AG20443 (cell line): ENCODE results near the gene LRP10.
"Not testable (repeated sequence)": the region's sequence is repeated elsewhere in the genome, so short reads cannot be mapped to it uniquely, and the experiment has no call there.

Source experiments
- DNase-seq: peaks from one replicate; pipeline ENCODE4 v3.0.0; 2012; ENCODE audit warnings: low spot score, mixed read lengths

The LRP10 gene

GRCh38 chr14:22887260-22887989, 15.9 kb downstream of the LRP10 start:
- peak; percentile 65 for DNase-seq

- no peak for DNase-seq
Measured at GRCh38 chr14:22887990-22888378, 16.4 kb downstream of the LRP10 start.

- DNase-seq = no peak
Measured at GRCh38 chr14:22888662-22889061, 17.1 kb downstream of the LRP10 start.

- no peak for DNase-seq
Measured at GRCh38 chr14:22890416-22890815, 18.9 kb downstream of the LRP10 start.

GRCh38 chr14:22892488-22892887, 20.9 kb downstream of the LRP10 start:
- no peak for DNase-seq

GRCh38 chr14:22893706-22894105, 22.2 kb downstream of the LRP10 start:
- DNase-seq = no peak

GRCh38 chr14:22895402-22895801, 23.9 kb downstream of the LRP10 start:
- DNase-seq = no peak

- DNase-seq = no peak
Measured at GRCh38 chr14:22896356-22896755, 24.8 kb downstream of the LRP10 start.

GRCh38 chr14:22896760-22897159, 25.2 kb downstream of the LRP10 start:
- no peak for DNase-seq

- no peak for DNase-seq
Measured at GRCh38 chr14:22897357-22897756, 25.8 kb downstream of the LRP10 start.

- peak; percentile 75 for DNase-seq
Measured at GRCh38 chr14:22898302-22899090, 27.0 kb downstream of the LRP10 start.

GRCh38 chr14:22900081-22900799, 28.7 kb downstream of the LRP10 start:
- DNase-seq = peak; percentile 77

GRCh38 chr14:22901799-22902198, 30.3 kb downstream of the LRP10 start:
- DNase-seq = no peak

GRCh38 chr14:22903742-22904087, 32.2 kb downstream of the LRP10 start:
- no peak for DNase-seq

GRCh38 chr14:22905627-22906026, 34.1 kb downstream of the LRP10 start:
- no peak for DNase-seq

- no peak for DNase-seq
Measured at GRCh38 chr14:22906073-22906472, 34.5 kb downstream of the LRP10 start.

GRCh38 chr14:22907429-22907828, 35.9 kb downstream of the LRP10 start:
- DNase-seq = no peak

- DNase-seq = peak; percentile 35
Measured at GRCh38 chr14:22908601-22909000, 37.1 kb downstream of the LRP10 start.

GRCh38 chr14:22910916-22911315, 39.4 kb downstream of the LRP10 start:
- no peak for DNase-seq

GRCh38 chr14:22914836-22915235, 43.3 kb downstream of the LRP10 start:
- DNase-seq = not testable (repeated sequence)

- DNase-seq = peak; percentile 19
Measured at GRCh38 chr14:22915886-22916521, 44.5 kb downstream of the LRP10 start.

- peak; percentile 95 for DNase-seq
Measured at GRCh38 chr14:22918804-22919600, 47.5 kb downstream of the LRP10 start, which contains the start of gene RBM23. TSS of gene RBM23 (minus strand) at chr14:22919149.
